DOHH2 (cell line): ENCODE data around the gene TUBB2A.

ENCODE experiments used
- CTCF ChIP-seq: fragments of 200-600 bp; sonication (generic); IDR thresholded peaks from one replicate; pipeline ENCODE4 v1.5.1; 2014; ENCODE audit warnings: antibody characterized with exemption, mild to moderate bottlenecking, low read depth, low read length; ENCODE audit not compliant: poor library complexity, severe bottlenecking
- EZH2phosphoT487 ChIP-seq: fragments of 200-600 bp; sonication (generic); IDR thresholded peaks from 2 replicates; pipeline ENCODE4 v1.6.1; 2017; ENCODE audit warnings: borderline replicate concordance, mild to moderate bottlenecking, antibody characterized with exemption, low read length, moderate library complexity, mixed read lengths

- TF ChIP-seq CTCF: no peak
- no peak for TF ChIP-seq EZH2phosphoT487
Measured at GRCh38 chr6:3188262-3188661, 30.9 kb upstream of the TUBB2A start.
